K562 (cell line): Measurements from ENCODE around the gene PKDREJ.

Experiments
- CAMTA2 ChIP-seq: fragments of 250-450 bp; sonication (Bioruptor Pico); conservative IDR thresholded peaks from 2 replicates; pipeline ENCODE4 v1.5.1; 2022
- ESRRB ChIP-seq: fragments of 250-450 bp; sonication (Bioruptor Pico); IDR thresholded peaks from 2 replicates; pipeline ENCODE4 v1.5.0; 2020; ENCODE audit warnings: mild to moderate bottlenecking, moderate library complexity, borderline replicate concordance
- FOXP1 ChIP-seq: sonication (generic); formaldehyde crosslinking; IDR thresholded peaks from 2 replicates; pipeline ENCODE4 v1.8.0; 2022; ENCODE audit warnings: mild to moderate bottlenecking, missing genetic modification reagents
- MCM2 ChIP-seq: fragments of 450-650 bp; IDR thresholded peaks from 2 replicates; pipeline ENCODE4 v1.6.1; 2017; ENCODE audit warnings: low read depth, mild to moderate bottlenecking
- NFIC ChIP-seq: fragments of 450-650 bp; IDR thresholded peaks from 2 replicates; pipeline ENCODE4 v1.6.1; 2017; ENCODE audit warnings: mild to moderate bottlenecking, inconsistent platforms
- NR2C2 ChIP-seq, 2 experiments: fragments of 200-800 bp in 1 of 2; sonication (Bioruptor generic) in 1 of 2; sonication (generic) in 1 of 2; formaldehyde crosslinking in 1 of 2; IDR thresholded peaks; 2 replicates each; pipeline versions ENCODE4 v1.6.1 to v1.8.0; 2016 to 2022; ENCODE audit warnings: mild to moderate bottlenecking in 1 of 2, missing compliant biosample characterization in 1 of 2, missing genetic modification characterization in 1 of 2, missing genetic modification reagents in 1 of 2
- PRMT5 ChIP-seq: sonication (generic); formaldehyde crosslinking; IDR thresholded peaks from 2 replicates; pipeline ENCODE4 v1.5.0; 2020; ENCODE audit warnings: missing genetic modification reagents
- PYGO2 ChIP-seq: fragments of 450-650 bp; IDR thresholded peaks from 2 replicates; pipeline ENCODE4 v1.6.1; 2016; ENCODE audit warnings: mild to moderate bottlenecking, missing genetic modification characterization, moderate library complexity, missing compliant biosample characterization
- SAP30 ChIP-seq: fragments of 200-600 bp; sonication (generic); IDR thresholded peaks from 2 replicates; pipeline ENCODE4 v1.6.1; 2012; ENCODE audit warnings: borderline replicate concordance, low read depth, mild to moderate bottlenecking, moderate library complexity, low read length, control low read depth, inconsistent platforms; ENCODE audit not compliant: insufficient read depth, poor library complexity, severe bottlenecking
- TCF7L2 ChIP-seq: fragments of 150-350 bp; IDR thresholded peaks from 2 replicates; pipeline ENCODE4 v1.6.1; 2016; ENCODE audit warnings: low read depth, mild to moderate bottlenecking, low read length, moderate library complexity
- ZNF134 ChIP-seq: fragments of 250-450 bp; sonication (Bioruptor Pico); conservative IDR thresholded peaks from 2 replicates; pipeline ENCODE4 v1.4.0; 2020
- TF ChIP-seq, protein P1 (sequence below): fragments of 450-650 bp; IDR thresholded peaks from 2 replicates; pipeline ENCODE4 v1.7.1; 2018; ENCODE audit warnings: mild to moderate bottlenecking, low read depth; ENCODE audit not compliant: partially characterized antibody

DNA sequence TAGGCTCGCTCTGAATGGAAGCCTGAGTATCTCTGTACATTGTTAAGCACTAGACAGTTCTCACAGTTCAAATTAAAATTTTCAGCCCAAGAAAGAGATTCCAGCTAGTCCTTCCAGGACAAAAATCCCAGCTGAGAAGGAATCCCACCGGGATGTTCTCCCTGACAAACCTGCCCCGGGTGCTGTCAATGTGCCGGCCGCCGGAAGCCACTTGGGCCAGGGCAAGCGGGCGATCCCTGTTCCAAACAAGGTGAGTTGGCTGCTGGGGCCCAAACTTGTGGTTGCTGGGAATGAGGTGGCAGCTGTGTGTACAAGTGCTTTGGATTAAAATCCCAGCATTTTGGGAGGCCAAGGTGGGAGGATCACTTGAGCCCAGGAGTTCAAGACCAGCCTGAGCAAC lies 48.9 kb upstream of the PKDREJ start:
- TF ChIP-seq FOXP1 (CRISPR knock-in tag): no peak
- TF ChIP-seq, protein P1, sequence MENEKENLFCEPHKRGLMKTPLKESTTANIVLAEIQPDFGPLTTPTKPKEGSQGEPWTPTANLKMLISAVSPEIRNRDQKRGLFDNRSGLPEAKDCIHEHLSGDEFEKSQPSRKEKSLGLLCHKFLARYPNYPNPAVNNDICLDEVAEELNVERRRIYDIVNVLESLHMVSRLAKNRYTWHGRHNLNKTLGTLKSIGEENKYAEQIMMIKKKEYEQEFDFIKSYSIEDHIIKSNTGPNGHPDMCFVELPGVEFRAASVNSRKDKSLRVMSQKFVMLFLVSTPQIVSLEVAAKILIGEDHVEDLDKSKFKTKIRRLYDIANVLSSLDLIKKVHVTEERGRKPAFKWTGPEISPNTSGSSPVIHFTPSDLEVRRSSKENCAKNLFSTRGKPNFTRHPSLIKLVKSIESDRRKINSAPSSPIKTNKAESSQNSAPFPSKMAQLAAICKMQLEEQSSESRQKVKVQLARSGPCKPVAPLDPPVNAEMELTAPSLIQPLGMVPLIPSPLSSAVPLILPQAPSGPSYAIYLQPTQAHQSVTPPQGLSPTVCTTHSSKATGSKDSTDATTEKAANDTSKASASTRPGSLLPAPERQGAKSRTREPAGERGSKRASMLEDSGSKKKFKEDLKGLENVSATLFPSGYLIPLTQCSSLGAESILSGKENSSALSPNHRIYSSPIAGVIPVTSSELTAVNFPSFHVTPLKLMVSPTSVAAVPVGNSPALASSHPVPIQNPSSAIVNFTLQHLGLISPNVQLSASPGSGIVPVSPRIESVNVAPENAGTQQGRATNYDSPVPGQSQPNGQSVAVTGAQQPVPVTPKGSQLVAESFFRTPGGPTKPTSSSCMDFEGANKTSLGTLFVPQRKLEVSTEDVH: no peak
- no peak for TF ChIP-seq CAMTA2 (CRISPR knock-in tag)
- TF ChIP-seq SAP30: no peak
- no peak for TF ChIP-seq ESRRB (CRISPR knock-in tag)
- TF ChIP-seq ZNF134 (CRISPR knock-in tag): no peak
- TF ChIP-seq PRMT5 (CRISPR knock-in tag): no peak
- no peak for TF ChIP-seq TCF7L2
- TF ChIP-seq NFIC: no peak
- TF ChIP-seq PYGO2 (tag): no peak
- TF ChIP-seq MCM2: no peak
- no peak for TF ChIP-seq NR2C2 (CRISPR knock-in tag; IDR thresholded peaks at IDR 0.05)
- TF ChIP-seq NR2C2 (tag; IDR thresholded peaks at IDR 0.05): no peak
